ENCODE data around the gene HEXIM1. TPM values are rescaled to one million over a fixed set of nuclear protein-coding genes. Genes with fewer than 3 reads are reported as not detected.

Gene HEXIM1
- total RNA-seq, 1 donor from 2014 or later: 10.2 TPM

DNA sequence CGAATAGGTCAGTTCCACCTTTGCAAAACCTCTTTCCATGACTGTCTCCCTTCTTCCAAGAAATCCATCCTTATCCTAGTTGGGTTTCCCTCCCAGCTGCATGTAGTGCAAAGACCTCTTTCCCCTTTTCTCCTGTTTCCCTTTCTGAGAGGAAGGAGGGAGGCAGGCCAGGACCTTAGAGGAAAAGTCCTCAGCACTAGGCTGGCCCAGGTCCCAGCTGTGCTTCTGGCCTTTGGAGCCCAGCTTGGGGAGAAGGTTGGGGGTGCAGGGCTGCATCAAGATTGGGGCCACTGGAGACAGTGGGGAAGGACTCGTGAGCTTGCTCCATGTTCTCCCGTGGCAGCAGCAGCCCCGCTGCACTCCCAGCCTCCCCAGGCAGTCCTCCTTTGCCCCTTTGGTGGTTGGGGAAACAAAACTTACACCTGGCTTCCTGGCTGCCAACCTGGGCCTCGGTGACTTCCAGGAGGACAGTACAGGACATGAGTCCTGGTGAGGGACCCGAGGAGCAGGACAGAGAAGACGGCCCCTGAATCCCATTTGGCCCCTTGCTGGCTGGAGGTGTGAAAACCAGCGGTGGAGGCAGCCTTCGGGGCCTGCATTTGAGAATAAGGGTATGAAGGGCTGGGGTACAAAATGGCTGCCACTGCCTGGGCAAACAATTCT is 13.9 kb downstream of the HEXIM1 start:
- peaks cover 13% of the 10 kb centered on the region for H3K4me1 ChIP-seq
- H3K27ac ChIP-seq: peak overlapping the region; percentile 63
- Mint-ChIP-seq H3K36me3 (peaks cover 9% of the 10 kb centered on the region), H3K27ac (peak overlapping the region; percentile 100), H3K27me3 (ENCODE audit: insufficient read depth, low read depth) (peaks cover 2% of the 10 kb centered on the region), H3K9me3 (no peaks in the 10 kb centered on the region), H3K4me3 (peak overlapping the region; percentile 97), H3K4me1 (peaks cover 26% of the 10 kb centered on the region)
- peak overlapping the region; percentile 41 for H3K9ac ChIP-seq
- TF ChIP-seq EZH2 (IDR thresholded peaks at IDR 0.05): no peak
- TF ChIP-seq, protein P1, sequence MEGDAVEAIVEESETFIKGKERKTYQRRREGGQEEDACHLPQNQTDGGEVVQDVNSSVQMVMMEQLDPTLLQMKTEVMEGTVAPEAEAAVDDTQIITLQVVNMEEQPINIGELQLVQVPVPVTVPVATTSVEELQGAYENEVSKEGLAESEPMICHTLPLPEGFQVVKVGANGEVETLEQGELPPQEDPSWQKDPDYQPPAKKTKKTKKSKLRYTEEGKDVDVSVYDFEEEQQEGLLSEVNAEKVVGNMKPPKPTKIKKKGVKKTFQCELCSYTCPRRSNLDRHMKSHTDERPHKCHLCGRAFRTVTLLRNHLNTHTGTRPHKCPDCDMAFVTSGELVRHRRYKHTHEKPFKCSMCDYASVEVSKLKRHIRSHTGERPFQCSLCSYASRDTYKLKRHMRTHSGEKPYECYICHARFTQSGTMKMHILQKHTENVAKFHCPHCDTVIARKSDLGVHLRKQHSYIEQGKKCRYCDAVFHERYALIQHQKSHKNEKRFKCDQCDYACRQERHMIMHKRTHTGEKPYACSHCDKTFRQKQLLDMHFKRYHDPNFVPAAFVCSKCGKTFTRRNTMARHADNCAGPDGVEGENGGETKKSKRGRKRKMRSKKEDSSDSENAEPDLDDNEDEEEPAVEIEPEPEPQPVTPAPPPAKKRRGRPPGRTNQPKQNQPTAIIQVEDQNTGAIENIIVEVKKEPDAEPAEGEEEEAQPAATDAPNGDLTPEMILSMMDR (IDR thresholded peaks at IDR 0.05): no peak
- TF ChIP-seq EZH2phosphoT487 (IDR thresholded peaks at IDR 0.05): no peak
- no peaks in the 10 kb centered on the region for H3K27me3 ChIP-seq
- H3F3A ChIP-seq (ENCODE audit: low read depth): peaks cover 21% of the 10 kb centered on the region
- no peak overlapping the region for H2AFZ ChIP-seq (replicated peaks)
- H3K9me3 ChIP-seq (ENCODE audit: low read depth): no peaks in the 10 kb centered on the region
- peak overlapping the region; percentile 43 for H3K4me3 ChIP-seq
- no peak for DNase-seq (ENCODE audit: low spot score)
- no peaks in the 10 kb centered on the region for H4K20me1 ChIP-seq (ENCODE audit: low read depth)
- H3K36me3 ChIP-seq: no peaks in the 10 kb centered on the region
- peaks cover 34% of the 10 kb centered on the region for H3K79me2 ChIP-seq (ENCODE audit: low read depth)
- H3K4me2 ChIP-seq: peak overlapping the region; percentile 88

DNA sequence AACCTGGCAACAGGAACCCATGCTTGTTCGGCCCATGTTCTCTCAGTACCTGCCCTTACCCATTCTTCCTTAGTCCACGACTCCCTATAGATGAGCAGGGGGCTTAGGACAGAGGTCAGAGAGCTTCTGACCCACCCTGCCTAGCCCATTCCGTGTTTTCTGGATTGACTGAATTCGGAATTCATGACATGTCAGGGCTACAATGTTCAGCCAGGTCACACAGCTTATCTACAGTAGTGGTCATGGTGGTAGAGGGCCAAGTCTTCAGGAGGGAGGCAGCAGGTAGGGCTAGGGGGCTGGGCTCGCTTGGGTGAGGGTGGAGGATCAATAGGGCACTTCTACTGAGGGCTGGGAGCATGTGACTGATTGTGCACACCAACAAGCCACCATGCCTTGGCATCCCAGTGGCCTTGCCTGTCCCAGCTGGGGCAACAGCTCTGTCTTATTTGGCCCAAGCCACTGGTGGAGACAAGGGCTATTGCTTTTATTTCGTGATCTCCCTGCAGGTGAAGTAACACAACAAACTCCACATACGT is 16.5 kb downstream of the HEXIM1 start:
- Histone ChIP-seq H4K20me1 (ENCODE audit: low read depth) (no peaks in the 10 kb centered on the region), H3K27ac (no peak overlapping the region), H3K79me2 (ENCODE audit: low read depth) (peaks cover 10% of the 10 kb centered on the region), H3K27me3 (no peaks in the 10 kb centered on the region), H3K9ac (no peak overlapping the region), H3K4me2 (no peak overlapping the region), H3K36me3 (no peaks in the 10 kb centered on the region), H3K4me3 (no peak overlapping the region), H2AFZ (replicated peaks) (no peak overlapping the region), H3K9me3 (ENCODE audit: low read depth) (no peaks in the 10 kb centered on the region), H3K4me1 (peaks cover 11% of the 10 kb centered on the region), H3F3A (ENCODE audit: low read depth) (peaks cover 13% of the 10 kb centered on the region)
- TF ChIP-seq EZH2phosphoT487 (IDR thresholded peaks at IDR 0.05) (no peak), EZH2 (IDR thresholded peaks at IDR 0.05) (no peak)
- TF ChIP-seq, protein P1 (IDR thresholded peaks at IDR 0.05): no peak
- H3K27me3 Mint-ChIP-seq (ENCODE audit: insufficient read depth, low read depth): peaks cover 4% of the 10 kb centered on the region
- no peak overlapping the region for H3K27ac Mint-ChIP-seq
- peaks cover 9% of the 10 kb centered on the region for H3K4me1 Mint-ChIP-seq
- H3K4me3 Mint-ChIP-seq: no peak overlapping the region
- H3K36me3 Mint-ChIP-seq: peaks cover 7% of the 10 kb centered on the region
- DNase-seq (ENCODE audit: low spot score): no peak
- H3K9me3 Mint-ChIP-seq: no peaks in the 10 kb centered on the region

DNA sequence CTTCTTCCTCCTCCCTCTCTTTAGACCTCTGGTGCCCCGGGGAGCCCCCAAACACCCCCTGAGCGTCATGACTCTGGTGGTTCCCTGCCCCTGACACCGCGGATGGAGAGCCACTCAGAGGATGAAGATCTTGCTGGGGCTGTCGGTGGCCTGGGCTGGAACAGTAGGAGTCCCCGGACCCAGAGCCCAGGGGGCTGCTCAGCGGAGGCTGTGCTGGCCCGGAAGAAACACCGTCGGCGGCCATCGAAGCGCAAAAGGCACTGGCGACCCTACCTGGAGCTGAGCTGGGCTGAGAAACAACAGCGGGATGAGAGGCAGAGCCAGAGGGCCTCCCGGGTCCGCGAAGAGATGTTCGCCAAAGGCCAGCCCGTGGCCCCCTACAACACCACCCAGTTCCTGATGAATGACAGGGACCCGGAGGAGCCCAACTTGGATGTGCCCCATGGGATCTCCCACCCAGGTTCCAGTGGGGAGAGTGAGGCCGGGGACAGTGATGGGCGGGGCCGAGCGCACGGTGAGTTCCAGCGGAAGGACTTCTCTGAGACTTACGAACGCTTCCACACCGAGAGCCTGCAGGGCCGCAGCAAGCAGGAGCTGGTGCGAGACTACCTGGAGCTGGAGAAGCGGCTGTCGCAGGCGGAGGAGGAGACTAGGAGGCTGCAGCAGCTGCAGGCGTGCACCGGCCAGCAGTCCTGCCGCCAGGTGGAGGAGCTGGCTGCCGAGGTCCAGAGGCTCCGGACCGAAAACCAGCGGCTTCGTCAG is 20.9 kb downstream of the HEXIM1 start:
- H2AFZ ChIP-seq (replicated peaks): no peak overlapping the region
- H3K9me3 ChIP-seq (ENCODE audit: low read depth): no peaks in the 10 kb centered on the region
- H3K4me1 ChIP-seq: peaks cover 25% of the 10 kb centered on the region
- H3K4me2 ChIP-seq: no peak overlapping the region
- Mint-ChIP-seq H3K36me3 (peaks cover 7% of the 10 kb centered on the region), H3K4me3 (no peak overlapping the region), H3K4me1 (peaks cover 30% of the 10 kb centered on the region), H3K9me3 (no peaks in the 10 kb centered on the region), H3K27me3 (ENCODE audit: insufficient read depth, low read depth) (peaks cover 8% of the 10 kb centered on the region), H3K27ac (no peak overlapping the region)
- H3K9ac ChIP-seq: no peak overlapping the region
- H3K4me3 ChIP-seq: no peak overlapping the region
- no peak overlapping the region for H3K27ac ChIP-seq
- H3F3A ChIP-seq (ENCODE audit: low read depth): peaks cover 34% of the 10 kb centered on the region
- no peaks in the 10 kb centered on the region for H3K36me3 ChIP-seq
- no peaks in the 10 kb centered on the region for H3K27me3 ChIP-seq
- no peaks in the 10 kb centered on the region for H3K79me2 ChIP-seq (ENCODE audit: low read depth)
- no peak for DNase-seq (ENCODE audit: low spot score)
- TF ChIP-seq, protein P1 (IDR thresholded peaks at IDR 0.05): no peak
- no peaks in the 10 kb centered on the region for H4K20me1 ChIP-seq (ENCODE audit: low read depth)
